SU-DHL-6 (cell line): ENCODE data around the gene CCNL1.

Experiments used
- H2AFZ ChIP-seq: fragments of 200-600 bp; sonication (generic); 2 replicates; pipeline ENCODE4 v1.6.1; 2014; ENCODE audit warnings: low read depth, mild to moderate bottlenecking, moderate library complexity, mixed read lengths, antibody characterized with exemption, low read length; ENCODE audit not compliant: severe bottlenecking
- H3F3A ChIP-seq: fragments of 200-600 bp; shearing (Covaris generic); 2 replicates; pipeline ENCODE4 v1.6.0; 2016; ENCODE audit warnings: antibody characterized with exemption, mild to moderate bottlenecking; ENCODE audit not compliant: insufficient read depth
- H3K27ac ChIP-seq: fragments of 200-600 bp; sonication (generic); 2 replicates; pipeline ENCODE4 v1.5.1; 2016; ENCODE audit warnings: low read depth, mild to moderate bottlenecking, low read length, moderate library complexity, mixed read lengths
- H3K27me3 ChIP-seq: fragments of 200-600 bp; sonication (generic), shearing (Covaris generic); 2 replicates; pipeline ENCODE4 v1.6.0; 2014; ENCODE audit warnings: mild to moderate bottlenecking, low read length
- H3K36me3 ChIP-seq: fragments of 200-600 bp; sonication (generic); 2 replicates; pipeline ENCODE4 v1.6.1; 2014; ENCODE audit warnings: mild to moderate bottlenecking, low read length, mixed read lengths
- H3K4me2 ChIP-seq: fragments of 300-600, 200-600 bp; shearing (Covaris generic), sonication (generic); 2 replicates; pipeline ENCODE4 v1.6.0; 2014; ENCODE audit warnings: low read length, low read depth, mild to moderate bottlenecking; ENCODE audit not compliant: poor library complexity, severe bottlenecking
- H3K4me3 ChIP-seq: fragments of 200-600 bp; sonication (generic); 2 replicates; pipeline ENCODE4 v1.5.1; 2014; ENCODE audit warnings: antibody characterized with exemption, low read length, mild to moderate bottlenecking, mixed read lengths; ENCODE audit not compliant: insufficient read depth, poor library complexity, severe bottlenecking
- H3K79me2 ChIP-seq: fragments of 200-600 bp; sonication (generic); 2 replicates; pipeline ENCODE4 v1.6.1; 2014; ENCODE audit warnings: mild to moderate bottlenecking, low read length, moderate library complexity; ENCODE audit not compliant: insufficient read depth
- H3K9ac ChIP-seq: fragments of 200-600 bp; sonication (generic); 2 replicates; pipeline ENCODE4 v1.7.0; 2014; ENCODE audit warnings: mild to moderate bottlenecking, low read length
- H3K9me2 ChIP-seq: fragments of 200-600 bp; sonication (generic); replicated peaks from 2 replicates; pipeline ENCODE4 v1.6.1; 2014; ENCODE audit warnings: low read length; ENCODE audit not compliant: insufficient read depth
- H3K9me3 ChIP-seq: fragments of 200-600 bp; sonication (generic); 2 replicates; pipeline ENCODE4 v1.6.1; 2014; ENCODE audit warnings: low read length, mixed read lengths; ENCODE audit not compliant: insufficient read depth
- H4K20me1 ChIP-seq: fragments of 200-600 bp; sonication (generic); 2 replicates; pipeline ENCODE4 v1.6.1; 2014; ENCODE audit warnings: low read depth, mild to moderate bottlenecking, antibody characterized with exemption, low read length, moderate library complexity, mixed read lengths
- EZH2phosphoT487 ChIP-seq: fragments of 200-600 bp; sonication (generic), shearing (Covaris generic); conservative IDR thresholded peaks from 2 replicates; pipeline ENCODE4 v1.6.1; 2018; ENCODE audit warnings: mild to moderate bottlenecking, antibody characterized with exemption, low read length, moderate library complexity, mixed read lengths
- TF ChIP-seq, protein P1 (sequence below): fragments of 200-600 bp; sonication (generic); IDR thresholded peaks from one replicate; pipeline ENCODE4 v1.5.1; 2017; ENCODE audit warnings: antibody characterized with exemption, mild to moderate bottlenecking, low read length, moderate library complexity; ENCODE audit not compliant: insufficient read depth, poor library complexity, severe bottlenecking

CCNL1 gene

DNA sequence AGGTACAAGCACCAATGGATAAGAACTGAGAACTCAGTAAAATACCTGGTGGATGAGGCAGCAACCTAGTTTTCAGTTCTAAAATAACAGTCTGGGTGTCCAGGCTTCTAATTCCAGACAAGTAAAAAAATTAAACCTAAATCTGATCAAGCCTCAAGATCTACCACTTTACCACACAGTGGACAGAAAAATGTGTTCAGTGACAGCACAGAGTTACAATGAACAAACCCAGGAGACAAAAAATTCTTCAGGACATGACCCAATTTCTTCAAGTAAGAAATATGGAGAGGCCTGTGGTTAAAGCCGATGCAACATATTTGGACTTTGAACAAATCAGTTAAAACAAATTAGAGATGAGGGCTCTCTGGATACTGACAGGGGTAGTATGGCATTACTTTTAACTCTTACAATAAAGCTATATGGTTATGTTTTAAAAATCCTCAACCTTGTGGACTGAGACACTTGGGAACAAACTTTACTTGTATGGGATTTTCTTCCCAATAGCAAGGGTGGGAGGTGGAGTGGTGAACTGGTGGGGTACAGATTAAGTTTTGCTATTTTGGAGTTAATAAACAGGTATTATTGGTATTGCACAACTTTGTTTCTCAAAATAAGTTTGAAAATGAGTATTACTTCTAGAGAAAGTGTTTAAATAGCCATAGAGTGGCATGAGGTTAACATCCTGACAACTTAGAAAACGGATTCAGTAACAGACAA, 14.2 kb downstream of the CCNL1 start:
- TF ChIP-seq, protein P1, sequence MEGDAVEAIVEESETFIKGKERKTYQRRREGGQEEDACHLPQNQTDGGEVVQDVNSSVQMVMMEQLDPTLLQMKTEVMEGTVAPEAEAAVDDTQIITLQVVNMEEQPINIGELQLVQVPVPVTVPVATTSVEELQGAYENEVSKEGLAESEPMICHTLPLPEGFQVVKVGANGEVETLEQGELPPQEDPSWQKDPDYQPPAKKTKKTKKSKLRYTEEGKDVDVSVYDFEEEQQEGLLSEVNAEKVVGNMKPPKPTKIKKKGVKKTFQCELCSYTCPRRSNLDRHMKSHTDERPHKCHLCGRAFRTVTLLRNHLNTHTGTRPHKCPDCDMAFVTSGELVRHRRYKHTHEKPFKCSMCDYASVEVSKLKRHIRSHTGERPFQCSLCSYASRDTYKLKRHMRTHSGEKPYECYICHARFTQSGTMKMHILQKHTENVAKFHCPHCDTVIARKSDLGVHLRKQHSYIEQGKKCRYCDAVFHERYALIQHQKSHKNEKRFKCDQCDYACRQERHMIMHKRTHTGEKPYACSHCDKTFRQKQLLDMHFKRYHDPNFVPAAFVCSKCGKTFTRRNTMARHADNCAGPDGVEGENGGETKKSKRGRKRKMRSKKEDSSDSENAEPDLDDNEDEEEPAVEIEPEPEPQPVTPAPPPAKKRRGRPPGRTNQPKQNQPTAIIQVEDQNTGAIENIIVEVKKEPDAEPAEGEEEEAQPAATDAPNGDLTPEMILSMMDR, result no peak
- TF ChIP-seq EZH2phosphoT487, result no peak
- H4K20me1 ChIP-seq, result peaks cover 23% of the 10 kb centered on the region; the same call in 1 of the 2 replicates
- H3K27ac ChIP-seq, result no peak overlapping the region
- H3K4me2 ChIP-seq, result no peak overlapping the region
- H3K79me2 ChIP-seq, result no peaks in the 10 kb centered on the region
- peaks cover 57% of the 10 kb centered on the region for H3K36me3 ChIP-seq
- H3K27me3 ChIP-seq, result no peaks in the 10 kb centered on the region
- no peaks in the 10 kb centered on the region for H3K9me3 ChIP-seq
- no peak overlapping the region for H2AFZ ChIP-seq
- no peaks in the 10 kb centered on the region for H3K9me2 ChIP-seq
- peaks cover 96% of the 10 kb centered on the region for H3F3A ChIP-seq
- no peak overlapping the region for H3K4me3 ChIP-seq
- H3K9ac ChIP-seq, result no peak overlapping the region

- Histone ChIP-seq H3K4me3 (no peak overlapping the region), H2AFZ (no peak overlapping the region), H3F3A (peaks cover 72% of the 10 kb centered on the region), H4K20me1 (no peaks in the 10 kb centered on the region), H3K9me2 (no peaks in the 10 kb centered on the region), H3K36me3 (peaks cover 23% of the 10 kb centered on the region), H3K27ac (peak overlapping the region; percentile 37; the same call in 1 of the 2 replicates), H3K9ac (no peak overlapping the region), H3K4me2 (no peak overlapping the region), H3K79me2 (no peaks in the 10 kb centered on the region), H3K27me3 (no peaks in the 10 kb centered on the region), H3K9me3 (no peaks in the 10 kb centered on the region)
- no peak for TF ChIP-seq EZH2phosphoT487
- TF ChIP-seq, protein P1, result no peak
Measured at GRCh38 chr3:157142315-157142714, 17.6 kb downstream of the CCNL1 start.

- no peaks in the 10 kb centered on the region for H3K9me3 ChIP-seq
- H3K9me2 ChIP-seq, result no peaks in the 10 kb centered on the region
- no peak overlapping the region for H3K27ac ChIP-seq
- peaks cover 6% of the 10 kb centered on the region; the same call in 1 of the 2 replicates for H3K36me3 ChIP-seq
- TF ChIP-seq EZH2phosphoT487, result no peak
- TF ChIP-seq, protein P1, result no peak
- no peak overlapping the region for H3K4me2 ChIP-seq
- H3F3A ChIP-seq, result peaks cover 50% of the 10 kb centered on the region
- no peak overlapping the region for H2AFZ ChIP-seq
- no peaks in the 10 kb centered on the region for H3K79me2 ChIP-seq
- no peaks in the 10 kb centered on the region for H3K27me3 ChIP-seq
- H3K9ac ChIP-seq, result no peak overlapping the region
- no peak overlapping the region for H3K4me3 ChIP-seq
- no peaks in the 10 kb centered on the region for H4K20me1 ChIP-seq
Measured at GRCh38 chr3:157139938-157140534, 19.9 kb downstream of the CCNL1 start.
